HG03045 (cell line): ENCODE data around the gene CFAP54.
"Not testable (repeated sequence)": the region's sequence is repeated elsewhere in the genome, so short reads cannot be mapped to it uniquely, and the experiment has no call there.

Experiments
- ATAC-seq: cut with Tn5 transposase; IDR thresholded peaks from one replicate; pipeline ENCODE4 v1.9.1; 2021; ENCODE audit warnings: mild to moderate bottlenecking, moderate library complexity; ENCODE audit not compliant: unreplicated experiment

CFAP54 gene

GRCh38 chr12:96489392-96490056, at the start of gene CFAP54:
Gene CFAP54 (plus strand): TSS chr12:96489577. CDS start chr12:96489610, 33 bp downstream.
- ATAC-seq, result peak; percentile 96

GRCh38 chr12:96441816-96442215, 47.6 kb upstream of the CFAP54 start:
- no peak for ATAC-seq

GRCh38 chr12:96442906-96443305, 46.5 kb upstream of the CFAP54 start:
- ATAC-seq, result no peak

GRCh38 chr12:96444399-96444798, 45.0 kb upstream of the CFAP54 start:
- no peak for ATAC-seq

DNA sequence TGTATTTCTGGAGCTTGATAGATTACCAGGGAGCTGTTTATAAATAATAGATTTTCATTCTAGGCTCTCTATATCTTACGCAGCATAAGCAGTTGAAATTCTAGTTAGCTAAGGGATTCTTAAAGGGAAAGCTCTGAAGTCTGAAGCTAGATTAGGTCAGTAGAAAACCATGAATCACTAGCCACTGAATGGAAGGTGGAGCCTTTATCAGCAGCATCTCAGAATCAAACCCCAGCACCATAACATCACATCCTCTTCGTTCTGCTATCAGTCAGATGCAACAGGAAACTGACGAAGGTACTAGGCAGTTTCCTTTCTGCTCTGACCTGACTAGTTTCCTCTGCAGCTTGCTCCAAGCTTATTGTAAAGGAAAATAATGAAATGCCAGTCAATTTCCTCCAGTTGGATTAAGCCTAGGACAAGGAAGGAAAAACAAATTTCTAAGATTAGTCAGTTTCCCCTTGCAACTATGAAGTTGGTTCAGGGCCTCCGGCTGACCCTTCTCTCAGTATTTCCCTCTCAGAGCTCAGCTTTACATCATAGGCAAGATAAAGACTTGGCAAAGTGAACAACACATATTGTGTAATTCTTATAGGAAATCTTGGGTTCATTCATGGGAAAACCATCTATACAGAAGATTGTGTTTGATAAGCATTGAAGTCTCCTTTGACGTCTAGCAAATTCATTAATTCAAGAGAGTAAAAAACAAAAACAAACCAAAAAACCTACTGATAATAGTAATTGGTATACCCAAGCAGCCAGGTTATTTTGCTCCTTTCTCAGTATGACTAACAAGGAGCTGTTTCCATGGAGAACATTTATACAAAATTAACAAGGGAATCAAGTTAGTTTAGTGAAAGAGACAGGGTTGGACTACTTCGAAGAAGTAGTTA, 43.4 kb upstream of the CFAP54 start:
- peak; percentile 76 for ATAC-seq

DNA sequence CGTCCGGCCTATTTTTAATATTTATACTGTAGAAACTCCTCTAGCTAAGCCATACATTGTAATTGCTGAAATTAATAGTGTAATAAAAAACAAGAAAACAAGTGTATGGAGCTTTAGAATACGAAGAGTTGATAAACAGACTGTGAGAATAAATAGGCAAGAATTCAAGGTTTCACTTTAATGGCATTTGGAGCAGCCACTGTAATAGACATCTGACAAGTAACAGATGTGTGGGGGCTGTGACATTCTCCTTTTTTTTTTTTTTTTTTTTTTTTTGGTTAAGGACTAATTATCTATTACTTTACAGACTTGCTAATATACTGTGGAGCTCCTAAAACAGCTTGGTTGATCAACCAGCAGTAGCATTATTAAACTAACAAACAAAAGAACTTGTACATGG, 42.1 kb upstream of the CFAP54 start:
- ATAC-seq, result no peak

DNA sequence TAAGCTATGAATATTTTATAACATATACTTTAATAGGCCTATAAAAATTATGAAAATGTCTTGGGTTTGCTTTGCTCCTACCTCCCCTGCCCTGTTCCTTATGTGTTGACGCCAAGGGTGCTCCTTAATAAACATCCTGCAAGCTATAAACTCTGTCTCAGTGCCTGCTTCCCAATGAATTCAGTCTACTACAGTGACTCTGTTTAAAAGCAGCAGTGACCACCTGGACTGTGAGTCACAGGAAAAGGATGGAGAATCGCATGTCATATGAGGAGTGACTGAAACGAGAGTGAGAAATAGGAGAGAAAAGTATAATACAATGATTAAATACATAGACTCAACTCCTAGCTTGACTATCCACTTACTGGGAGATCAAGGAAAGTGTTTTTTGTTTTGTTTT, 41.1 kb upstream of the CFAP54 start:
- no peak for ATAC-seq

DNA sequence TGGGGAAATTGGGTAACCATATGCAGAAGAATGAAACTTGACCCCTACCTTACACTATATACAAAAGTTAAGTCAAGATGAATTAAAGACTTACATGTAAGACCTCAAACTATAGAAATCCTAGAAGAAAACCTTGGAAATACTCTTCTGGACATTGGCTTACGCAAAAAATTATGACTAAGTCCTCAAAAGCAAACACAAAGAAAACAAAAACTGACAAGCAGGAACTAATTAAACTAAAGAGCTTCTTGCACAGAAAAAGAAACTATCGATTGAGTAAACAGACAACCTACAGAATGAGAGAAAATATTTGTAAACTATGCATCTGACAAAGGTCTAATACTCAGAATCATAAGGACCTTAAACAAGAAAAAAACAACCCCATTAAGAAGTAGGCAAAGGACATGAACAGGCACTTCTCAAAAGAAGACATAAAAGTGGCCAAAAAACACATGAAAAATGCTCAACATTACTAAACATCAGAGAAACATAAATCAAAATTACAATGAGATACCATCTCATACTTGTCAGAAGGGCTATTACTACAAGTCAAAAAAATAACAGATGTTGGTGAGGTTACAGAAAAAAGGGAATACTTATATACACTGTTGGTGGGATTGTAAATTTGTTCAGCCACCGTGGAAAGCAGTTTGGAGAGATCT, 37.0 kb upstream of the CFAP54 start:
- ATAC-seq, result no peak

- ATAC-seq, result no peak
These were observed 35.0 kb upstream of the CFAP54 start for GRCh38 chr12:96454396-96454795.

- peak; percentile 81 for ATAC-seq
These were observed 33.0 kb upstream of the CFAP54 start for GRCh38 chr12:96456265-96456974.

DNA sequence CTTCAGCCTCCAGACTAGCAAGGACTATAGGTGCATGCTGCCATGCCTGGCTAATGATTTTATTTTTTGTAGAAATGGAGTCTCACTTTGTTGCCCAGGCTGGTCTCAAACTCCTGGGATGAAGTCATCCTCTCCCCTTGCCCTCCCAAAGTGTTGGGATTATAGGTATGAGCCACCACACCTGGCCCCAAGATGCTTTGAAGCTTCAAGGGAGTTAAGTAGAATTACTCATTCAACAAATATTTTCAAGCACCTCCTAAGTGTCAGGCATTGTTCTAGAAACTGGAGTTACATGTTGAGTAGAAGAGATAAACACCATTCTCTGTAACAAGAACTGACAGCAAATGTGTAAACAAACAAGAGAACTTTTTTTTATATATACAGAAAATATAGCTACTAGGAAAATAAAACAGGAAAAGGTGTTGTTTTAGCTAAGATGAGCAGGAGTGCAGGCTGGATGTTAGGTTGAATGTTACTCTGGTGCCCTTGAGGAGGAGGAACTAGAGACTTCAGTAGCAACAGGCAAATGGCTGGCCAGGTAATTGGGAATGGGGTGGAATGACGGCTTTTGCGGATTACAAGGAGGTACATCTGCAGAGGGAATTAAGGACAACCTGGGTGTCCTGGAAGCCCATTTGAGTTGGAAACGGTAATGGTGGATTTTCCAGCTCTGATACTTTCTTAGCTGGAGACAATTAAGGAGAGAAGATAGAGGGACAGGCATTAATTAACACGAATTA, 32.0 kb upstream of the CFAP54 start:
- no peak for ATAC-seq

DNA sequence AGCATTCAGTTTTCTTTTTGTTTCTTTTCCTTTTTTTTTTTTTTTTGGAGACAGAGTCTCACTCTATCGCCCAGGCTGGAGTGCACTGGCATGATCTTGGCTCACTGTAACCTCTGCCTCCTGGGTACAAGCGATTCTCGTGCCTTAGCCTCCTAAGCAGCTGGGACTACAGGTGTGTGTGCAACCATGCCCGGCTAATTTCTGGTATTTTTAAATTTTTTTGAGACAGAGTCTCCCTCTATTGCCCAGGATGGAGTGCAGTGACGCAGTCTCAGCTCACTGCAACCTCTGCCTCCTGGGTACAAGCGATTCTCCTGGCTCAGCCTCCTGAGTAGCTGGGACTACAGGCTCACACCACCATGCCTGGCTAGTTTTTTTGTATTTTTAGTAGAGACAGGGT, 30.1 kb upstream of the CFAP54 start:
- ATAC-seq, result not testable (repeated sequence)

GRCh38 chr12:96462571-96463280, 26.7 kb upstream of the CFAP54 start:
- no peak for ATAC-seq

DNA sequence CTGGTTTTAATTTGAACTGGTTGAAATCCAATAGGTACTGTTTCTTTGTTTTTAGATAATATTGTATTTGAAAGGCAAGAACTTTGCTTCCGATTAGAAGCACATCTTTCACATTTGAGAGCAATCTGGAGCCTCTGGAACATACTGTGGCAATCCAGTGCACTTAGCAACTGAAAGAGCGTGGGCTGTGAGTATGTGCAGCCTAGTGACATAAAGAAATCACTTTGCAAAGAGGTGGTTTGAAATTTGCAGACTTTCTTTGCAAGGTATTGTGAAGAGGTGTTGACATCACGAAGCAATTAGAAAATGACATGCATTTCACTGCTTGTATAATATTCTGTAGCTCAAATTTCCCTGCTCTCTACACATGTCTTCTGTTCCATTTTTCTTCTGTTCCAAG, 23.5 kb upstream of the CFAP54 start:
- no peak for ATAC-seq

GRCh38 chr12:96466939-96467751, 22.2 kb upstream of the CFAP54 start:
- no peak for ATAC-seq

DNA sequence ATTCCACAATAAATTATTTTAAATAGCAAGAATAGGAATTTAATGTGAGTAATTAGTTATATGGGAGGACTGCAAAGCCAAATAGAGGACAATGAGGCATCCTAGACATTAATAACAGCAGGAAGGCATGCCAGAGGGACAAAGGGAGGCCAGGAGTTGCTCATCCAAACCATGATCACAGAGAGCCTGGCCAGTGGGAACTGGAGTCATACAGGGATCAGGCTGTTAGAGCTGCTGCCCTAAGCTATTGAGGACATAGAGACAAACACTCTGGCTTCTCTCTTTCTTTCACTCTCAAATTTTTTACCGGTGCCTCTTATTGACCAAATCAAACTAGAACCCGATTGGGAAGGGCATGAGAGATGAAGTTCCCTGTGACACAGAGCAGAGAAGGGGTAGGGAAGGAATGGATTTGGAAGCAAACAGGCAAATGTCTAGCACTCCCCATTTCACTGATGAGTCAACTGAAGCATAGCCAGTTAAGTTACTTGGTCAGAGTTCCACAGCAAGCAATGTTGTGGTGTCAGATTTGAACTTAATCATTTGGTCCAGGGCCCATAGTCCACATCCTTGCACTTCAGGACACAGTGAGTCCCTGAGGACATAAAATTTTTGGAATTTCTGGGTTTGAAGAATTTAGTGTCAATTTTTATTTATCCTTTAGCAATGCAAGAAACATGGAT, 17.9 kb upstream of the CFAP54 start:
- ATAC-seq, result no peak

DNA sequence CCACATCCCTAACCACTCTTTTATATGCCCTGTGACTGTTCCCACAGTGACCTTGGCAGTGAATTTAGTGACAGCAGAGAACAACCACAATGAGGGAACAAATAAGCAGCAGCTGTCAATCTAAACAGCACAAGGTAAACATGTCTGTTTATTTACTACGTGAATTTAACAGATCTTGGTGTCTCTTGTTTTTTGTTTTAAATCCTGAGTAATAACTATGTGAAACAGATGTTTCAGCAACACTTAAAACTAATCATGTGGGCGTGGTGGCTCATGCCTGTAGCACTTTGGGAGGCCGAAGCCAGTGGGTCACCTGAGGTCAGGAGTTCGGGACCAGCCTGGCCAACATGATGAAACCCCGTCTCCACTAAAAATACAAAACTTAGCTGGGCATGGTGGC, 17.0 kb upstream of the CFAP54 start:
- ATAC-seq, result no peak

DNA sequence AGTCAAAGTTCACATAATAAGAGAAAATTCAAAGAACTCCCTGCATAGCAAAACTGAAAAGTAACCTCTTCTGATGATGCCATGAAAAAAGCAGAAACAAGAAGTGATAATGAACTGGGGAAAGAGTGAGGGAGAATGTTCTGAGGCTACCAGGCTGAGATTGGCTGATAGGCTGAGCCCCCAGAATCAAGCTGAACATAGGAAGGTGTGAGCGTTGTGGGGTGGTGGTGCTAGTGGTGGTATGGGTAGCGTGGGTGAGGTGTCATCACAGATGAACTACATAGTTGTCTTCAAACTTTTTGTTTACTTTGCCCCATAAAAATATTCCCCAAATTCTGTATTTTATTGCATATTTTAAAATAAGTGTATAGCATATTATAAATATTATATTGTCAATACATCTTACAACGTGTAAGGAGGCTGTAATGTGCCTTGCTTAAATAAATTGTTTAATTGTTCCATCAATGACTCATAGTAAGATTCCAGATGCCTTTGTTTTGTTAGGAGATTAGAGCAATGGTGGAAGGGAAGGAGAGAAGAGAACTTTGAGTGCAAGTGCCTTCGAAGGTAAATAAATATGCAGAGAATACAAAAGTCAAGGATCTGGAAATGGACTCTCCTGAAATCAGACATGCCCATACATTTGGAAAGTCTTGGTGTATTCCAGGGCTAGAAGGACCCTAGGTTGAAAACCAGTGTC, 15.8 kb upstream of the CFAP54 start:
- ATAC-seq, result no peak
